CD4-positive, alpha-beta T cell (primary cell): ENCODE measurements around the gene RLBP1. TPM values are rescaled to one million over a fixed set of nuclear protein-coding genes. Genes with fewer than 3 reads are reported as not detected.
A peak's percentile ranks its signal among the peaks of the same experiment; 100 is the strongest.

Source experiments
- ATAC-seq: fragments of 200-7000 bp; cut with Tn5 transposase; one replicate; pipeline ENCODE4 v1.10.0; 2022; ENCODE audit warnings: mild to moderate bottlenecking; ENCODE audit not compliant: poor library complexity
- CTCF ChIA-PET: fragments of 350-600 bp; sonication (Branson Sonifier 250); formaldehyde crosslinking; loops from one replicate; lab custom pipeline; 2021; ENCODE audit warnings: antibody characterized with exemption, inconsistent platforms; lab: Charles Lee
- POLR2A ChIA-PET: fragments of 350-600 bp; sonication (Branson Sonifier 250); formaldehyde crosslinking; loops from one replicate; lab custom pipeline; 2021; ENCODE audit warnings: antibody characterized with exemption, inconsistent platforms; lab: Charles Lee
- DNase-seq, 14 experiments: peaks; one replicate each; pipeline ENCODE4 v3.0.0-alpha.2; 2013 to 2020; ENCODE audit warnings: mixed read lengths in 2 of 14
- H3K27ac ChIP-seq, 2 donors: one replicate each; pipeline versions ENCODE4 v1.5.1 to v1.7.0; 2013; ENCODE audit warnings: low read length in 2 of 2, low read depth in 1 of 2, mild to moderate bottlenecking in 1 of 2
- H3K27me3 ChIP-seq, 2 experiments: 1 replicate in 1 of 2; 2 replicates in 1 of 2; pipeline versions ENCODE4 v1.6.1 to v1.7.0; 2013; ENCODE audit warnings: low read length in 2 of 2, control low read depth in 1 of 2, mild to moderate bottlenecking in 1 of 2, moderate library complexity in 1 of 2; ENCODE audit not compliant: insufficient read depth in 2 of 2, control insufficient read depth in 1 of 2
- H3K36me3 ChIP-seq: one replicate; pipeline ENCODE4 v1.6.1; 2013; ENCODE audit warnings: low read length, control low read depth; ENCODE audit not compliant: insufficient read depth
- H3K4me1 ChIP-seq: one replicate; pipeline ENCODE4 v1.6.1; 2013; ENCODE audit warnings: low read length, control low read depth; ENCODE audit not compliant: insufficient read depth
- H3K4me3 ChIP-seq: one replicate; pipeline ENCODE4 v1.5.1; 2013; ENCODE audit warnings: mild to moderate bottlenecking, low read length, moderate library complexity
- H3K9me3 ChIP-seq, 2 experiments: 1 replicate in 1 of 2; 2 replicates in 1 of 2; pipeline versions ENCODE4 v1.6.1 to v1.7.0; 2013; ENCODE audit warnings: low read length in 2 of 2, mild to moderate bottlenecking in 2 of 2, control low read depth in 1 of 2, moderate library complexity in 1 of 2; ENCODE audit not compliant: control insufficient read depth in 1 of 2, insufficient read depth in 1 of 2
- H3K27ac Mint-ChIP-seq: one replicate; pipeline ENCODE4 v1.8.0; 2020; ENCODE audit warnings: mixed read lengths
- H3K27me3 Mint-ChIP-seq: one replicate; pipeline ENCODE4 v1.8.0; 2021; ENCODE audit warnings: mixed read lengths
- H3K36me3 Mint-ChIP-seq: one replicate; pipeline ENCODE4 v1.8.0; 2021; ENCODE audit warnings: low read depth, mixed read lengths
- H3K4me1 Mint-ChIP-seq: one replicate; pipeline ENCODE4 v1.8.0; 2021; ENCODE audit warnings: low read depth, mixed read lengths
- H3K4me3 Mint-ChIP-seq: one replicate; pipeline ENCODE4 v1.8.0; 2020; ENCODE audit warnings: mild to moderate bottlenecking, mixed read lengths
- H3K9me3 Mint-ChIP-seq: one replicate; pipeline ENCODE4 v1.8.0; 2020; ENCODE audit warnings: mixed read lengths
- intact Hi-C, 2 experiments: fragments of 100-400 bp; cut with DNase I in 1 of 2; cut with micrococcal nuclease in 1 of 2; formaldehyde crosslinking; loops; one replicate each; pipeline versions ENCODE4 v1.15.1 to v1.9.0; 2023 to 2025; cut with DNase I, micrococcal nuclease
- total RNA-seq, 174 experiments: library from RNA in 2 of 174; stranded (reverse) in 2 of 174; gene quantifications; one replicate each; pipeline ENCODE4 v1.2.3 and lab custom pipeline; 2021 to 2026
- TF ChIP-seq, protein P1 (sequence below): fragments of 200-600 bp; IDR thresholded peaks from one replicate; pipeline ENCODE4 v1.8.0; 2022; ENCODE audit warnings: antibody characterized with exemption, mild to moderate bottlenecking

The RLBP1 gene
- total RNA-seq, 2 experiments from 2014 or later: not detected

DNA sequence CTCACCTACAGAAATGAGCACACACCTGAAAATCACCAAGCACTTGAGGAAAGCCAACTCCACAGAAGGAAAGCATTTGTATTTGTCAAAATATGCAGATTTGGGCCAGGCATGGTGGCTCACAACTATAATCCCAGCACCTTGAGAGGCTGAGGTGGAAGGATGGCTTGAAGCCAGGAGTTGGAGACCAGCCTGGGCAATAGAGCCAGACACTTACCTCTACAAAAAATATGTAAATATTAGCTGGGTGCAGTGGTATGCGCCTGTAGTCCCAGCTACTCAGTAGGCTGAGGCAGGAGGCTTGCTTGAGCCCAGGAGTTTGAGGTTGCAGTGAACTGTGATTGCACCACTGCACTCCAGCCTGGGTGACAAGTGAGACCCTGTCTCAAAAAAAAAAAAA, 12.3 kb downstream of the RLBP1 start:
- H3K36me3 Mint-ChIP-seq: no peaks in the 10 kb centered on the region
- TF ChIP-seq, protein P1, sequence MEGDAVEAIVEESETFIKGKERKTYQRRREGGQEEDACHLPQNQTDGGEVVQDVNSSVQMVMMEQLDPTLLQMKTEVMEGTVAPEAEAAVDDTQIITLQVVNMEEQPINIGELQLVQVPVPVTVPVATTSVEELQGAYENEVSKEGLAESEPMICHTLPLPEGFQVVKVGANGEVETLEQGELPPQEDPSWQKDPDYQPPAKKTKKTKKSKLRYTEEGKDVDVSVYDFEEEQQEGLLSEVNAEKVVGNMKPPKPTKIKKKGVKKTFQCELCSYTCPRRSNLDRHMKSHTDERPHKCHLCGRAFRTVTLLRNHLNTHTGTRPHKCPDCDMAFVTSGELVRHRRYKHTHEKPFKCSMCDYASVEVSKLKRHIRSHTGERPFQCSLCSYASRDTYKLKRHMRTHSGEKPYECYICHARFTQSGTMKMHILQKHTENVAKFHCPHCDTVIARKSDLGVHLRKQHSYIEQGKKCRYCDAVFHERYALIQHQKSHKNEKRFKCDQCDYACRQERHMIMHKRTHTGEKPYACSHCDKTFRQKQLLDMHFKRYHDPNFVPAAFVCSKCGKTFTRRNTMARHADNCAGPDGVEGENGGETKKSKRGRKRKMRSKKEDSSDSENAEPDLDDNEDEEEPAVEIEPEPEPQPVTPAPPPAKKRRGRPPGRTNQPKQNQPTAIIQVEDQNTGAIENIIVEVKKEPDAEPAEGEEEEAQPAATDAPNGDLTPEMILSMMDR: no peak
- H3K27me3 ChIP-seq: no peaks in the 10 kb centered on the region
- peaks cover 15% of the 10 kb centered on the region for H3K4me1 Mint-ChIP-seq
- intact Hi-C loops: no loop called here
- H3K27me3 Mint-ChIP-seq: no peaks in the 10 kb centered on the region
- no peaks in the 10 kb centered on the region for H3K9me3 ChIP-seq
- POLR2A ChIA-PET: no interaction called here
- CTCF ChIA-PET: no interaction called here
- DNase-seq: no peak
- H3K9me3 Mint-ChIP-seq: no peaks in the 10 kb centered on the region
- no peak overlapping the region for H3K4me3 ChIP-seq
- no peaks in the 10 kb centered on the region for H3K36me3 ChIP-seq
- H3K27ac ChIP-seq: no peak overlapping the region
- no peak for ATAC-seq
- peaks cover 19% of the 10 kb centered on the region for H3K4me1 ChIP-seq
- H3K27ac Mint-ChIP-seq: no peak overlapping the region
- no peak overlapping the region for H3K4me3 Mint-ChIP-seq

DNA sequence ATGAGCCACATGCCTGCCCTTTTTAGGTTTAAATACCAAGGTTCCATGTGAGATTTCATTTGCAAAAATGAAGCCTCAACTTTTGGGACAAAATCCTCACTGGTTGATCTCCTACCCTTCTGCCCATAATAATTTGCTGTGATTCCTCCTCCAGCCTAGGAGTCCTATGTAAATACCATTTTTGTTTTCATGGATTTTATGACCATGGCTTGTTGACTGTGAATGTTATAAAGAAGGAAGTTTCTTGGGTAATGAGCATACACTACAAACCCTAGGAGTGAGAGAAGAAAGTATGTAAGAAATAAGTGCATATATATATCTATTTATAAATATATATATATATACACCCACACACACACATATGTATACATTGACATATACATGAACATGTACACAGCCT, 13.1 kb downstream of the RLBP1 start:
- Mint-ChIP-seq H3K36me3 (no peaks in the 10 kb centered on the region), H3K27me3 (no peaks in the 10 kb centered on the region), H3K4me1 (peaks cover 23% of the 10 kb centered on the region), H3K4me3 (no peak overlapping the region), H3K9me3 (no peaks in the 10 kb centered on the region), H3K27ac (no peak overlapping the region)
- H3K36me3 ChIP-seq: no peaks in the 10 kb centered on the region
- no peak for ATAC-seq
- ChIA-PET POLR2A (no interaction called here), CTCF (interaction anchor here (1.9 kb wide), 1 partner anchor 14 kb away, joined by 6 read pairs; no protein-coding TSS in a partner anchor)
- H3K9me3 ChIP-seq: no peaks in the 10 kb centered on the region
- TF ChIP-seq, protein P1: no peak
- no peak overlapping the region for H3K4me3 ChIP-seq
- H3K4me1 ChIP-seq: peaks cover 27% of the 10 kb centered on the region
- no peak overlapping the region for H3K27ac ChIP-seq
- no peaks in the 10 kb centered on the region for H3K27me3 ChIP-seq
- DNase-seq: no peak
- intact Hi-C loops: no loop called here

DNA sequence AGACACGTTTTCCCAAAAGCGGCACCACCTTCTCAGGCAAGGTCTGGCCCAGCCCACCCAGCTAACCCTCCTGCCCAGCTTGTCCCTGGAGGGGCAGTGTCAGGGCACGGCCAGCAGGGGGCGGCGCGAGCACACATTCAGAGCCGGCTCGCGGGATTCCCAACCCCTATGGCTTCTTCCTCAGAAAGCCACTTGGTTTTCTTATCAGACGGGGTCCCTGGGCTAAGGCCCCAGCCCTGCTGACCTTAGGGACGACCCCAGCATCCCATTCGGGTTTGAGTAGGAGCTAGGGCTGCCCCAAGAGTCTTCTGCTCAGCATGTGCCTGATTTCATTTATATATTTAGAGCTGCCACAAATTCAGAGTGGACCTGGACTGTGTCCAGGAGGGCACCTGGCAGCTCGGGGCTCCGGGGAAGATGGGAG, 14.5 kb downstream of the RLBP1 start:
- intact Hi-C loops: loop anchor here in 1 of 2 experiments (1.0 kb wide), 1 partner anchor 223 kb away; no protein-coding TSS in a partner anchor
- Mint-ChIP-seq H3K27me3 (no peaks in the 10 kb centered on the region), H3K27ac (no peak overlapping the region), H3K9me3 (no peaks in the 10 kb centered on the region), H3K4me3 (no peak overlapping the region), H3K36me3 (peaks cover 2% of the 10 kb centered on the region), H3K4me1 (peaks cover 24% of the 10 kb centered on the region)
- DNase-seq: peak; percentile 45 to 83 (median 63)
- TF ChIP-seq, protein P1: peak; percentile 98
- Histone ChIP-seq H3K27ac (no peak overlapping the region), H3K4me1 (peaks cover 28% of the 10 kb centered on the region), H3K36me3 (no peaks in the 10 kb centered on the region), H3K4me3 (no peak overlapping the region), H3K9me3 (no peaks in the 10 kb centered on the region), H3K27me3 (no peaks in the 10 kb centered on the region)
- POLR2A ChIA-PET: interaction anchor here (1.1 kb wide), 1 partner anchor 123 kb away, joined by 4 read pairs; no protein-coding TSS in a partner anchor
- peak; percentile 92 for ATAC-seq
- CTCF ChIA-PET: interaction anchor here (0.5 to 1.9 kb wide), 30 partner anchors 8 to 375 kb away, joined by 3 to 16 read pairs (median 4); partner anchors contain the start of genes FANCI and POLG
